Measurements from ENCODE around the gene RXRA.
A peak's percentile ranks its signal among the peaks of the same experiment; 100 is the strongest.

RXRA gene

DNA sequence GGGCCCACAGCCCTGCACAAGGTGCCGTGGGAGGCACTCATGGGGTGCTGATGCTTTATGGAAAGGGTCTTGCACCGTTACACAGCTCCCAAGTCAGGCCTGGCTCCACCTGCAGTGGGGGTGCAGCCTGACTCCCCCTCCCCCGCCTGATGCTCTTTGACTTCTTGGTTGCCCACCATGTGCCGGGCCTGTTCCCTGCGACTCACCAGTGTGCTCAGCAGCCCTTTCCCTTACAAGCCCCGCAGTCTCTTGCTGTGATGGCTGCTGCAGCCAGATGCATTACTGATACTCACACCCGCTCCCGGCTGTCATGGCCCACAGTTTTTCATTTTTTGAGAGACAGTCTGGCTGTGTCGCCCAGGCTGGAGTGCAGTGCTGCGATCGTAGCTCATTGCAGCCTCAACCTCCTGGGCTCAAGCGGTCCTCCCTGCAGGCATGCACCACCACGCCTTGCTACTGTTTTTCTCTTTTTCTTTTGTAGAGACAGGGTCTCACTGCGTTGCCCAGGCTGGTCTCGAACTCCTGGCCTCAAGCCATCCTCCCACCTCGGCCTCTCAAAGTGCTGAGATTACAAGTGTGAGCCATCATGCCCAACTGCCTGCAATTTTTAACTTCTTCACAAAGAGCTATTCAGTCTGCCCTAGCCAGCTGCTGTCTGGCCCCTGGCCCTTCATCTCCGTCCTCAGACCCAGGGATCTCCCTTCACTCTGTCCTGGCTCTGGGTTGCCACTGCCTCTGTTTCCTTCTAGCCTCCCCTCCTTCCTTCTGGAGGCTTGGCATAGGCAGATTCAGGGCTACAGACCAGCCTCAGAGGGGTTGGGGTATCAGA, 109.5 kb downstream of the RXRA start:
- DNase-seq (ENCODE audit: low read depth), result no peak

DNA sequence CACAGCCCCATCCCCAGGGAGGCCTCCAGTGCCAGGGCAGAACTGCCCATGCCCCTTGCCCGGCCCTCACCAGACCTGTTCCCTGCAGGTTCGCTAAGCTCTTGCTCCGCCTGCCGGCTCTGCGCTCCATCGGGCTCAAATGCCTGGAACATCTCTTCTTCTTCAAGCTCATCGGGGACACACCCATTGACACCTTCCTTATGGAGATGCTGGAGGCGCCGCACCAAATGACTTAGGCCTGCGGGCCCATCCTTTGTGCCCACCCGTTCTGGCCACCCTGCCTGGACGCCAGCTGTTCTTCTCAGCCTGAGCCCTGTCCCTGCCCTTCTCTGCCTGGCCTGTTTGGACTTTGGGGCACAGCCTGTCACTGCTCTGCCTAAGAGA, 110.1 kb downstream of the RXRA start:
- DNase-seq (ENCODE audit: low read depth), result no peak

GRCh38 chr9:134436911-134437310, 110.7 kb downstream of the RXRA start:
- no peak for DNase-seq (ENCODE audit: low read depth)

- no peak for DNase-seq (ENCODE audit: low read depth)
These were observed 111.3 kb downstream of the RXRA start for GRCh38 chr9:134437403-134438194.

- no peak for DNase-seq (ENCODE audit: low read depth)
These were observed 112.0 kb downstream of the RXRA start for GRCh38 chr9:134438195-134438788.

- no peak for DNase-seq (ENCODE audit: low read depth)
These were observed 113.1 kb downstream of the RXRA start for GRCh38 chr9:134439368-134439784.

DNA sequence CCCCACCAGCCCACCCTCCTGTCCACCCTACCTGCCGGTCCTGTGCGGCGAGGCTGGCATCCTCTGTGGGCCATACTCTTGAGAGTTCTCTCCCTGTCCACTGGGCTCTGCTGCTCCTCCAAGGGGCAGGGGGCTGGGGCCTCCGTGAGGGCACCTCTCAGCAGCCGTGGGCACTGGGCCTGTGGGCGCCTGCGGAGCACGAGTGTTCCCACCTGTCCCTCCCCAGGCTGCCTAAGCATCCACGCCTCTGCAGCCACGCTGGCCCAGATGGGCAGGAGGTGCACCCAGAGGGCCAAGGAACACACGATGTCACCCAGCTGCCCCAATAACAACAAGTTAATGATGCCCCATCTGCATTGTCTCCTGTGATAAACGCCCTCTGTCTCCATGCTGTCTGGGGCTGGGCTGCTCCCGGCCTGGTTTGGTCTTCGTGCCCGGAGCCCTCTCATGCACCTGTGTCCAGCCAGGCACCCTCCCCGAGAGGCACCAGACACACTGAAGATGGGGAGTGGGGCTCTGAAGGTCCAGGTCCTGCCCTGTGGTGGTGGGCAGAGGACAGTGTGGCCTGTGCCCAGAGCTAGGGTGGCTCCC, 114.5 kb downstream of the RXRA start:
- DNase-seq (ENCODE audit: low read depth), result no peak

GRCh38 chr9:134441227-134442084, 115.2 kb downstream of the RXRA start:
- DNase-seq (ENCODE audit: low read depth), result no peak

DNA sequence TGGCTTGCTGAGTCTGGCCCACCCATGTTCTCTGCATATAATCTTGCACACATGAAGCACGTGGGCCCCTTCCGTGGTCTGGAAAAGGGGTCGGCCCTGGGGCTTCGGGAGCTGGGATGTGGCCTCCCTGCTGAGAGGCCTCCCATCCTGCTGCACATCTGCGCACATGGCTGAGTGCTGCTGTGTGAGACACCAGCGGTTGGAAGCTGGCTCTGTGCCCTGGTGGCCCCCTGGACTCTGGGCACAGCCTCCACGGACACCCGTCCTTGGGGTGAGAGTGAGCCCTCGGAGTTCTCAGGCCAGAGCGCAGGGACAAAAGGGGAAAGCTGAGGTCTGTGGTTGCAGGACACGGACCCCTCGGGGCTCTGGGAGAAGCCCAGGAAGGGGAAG, 115.8 kb downstream of the RXRA start:
- no peak for DNase-seq (ENCODE audit: low read depth)

DNA sequence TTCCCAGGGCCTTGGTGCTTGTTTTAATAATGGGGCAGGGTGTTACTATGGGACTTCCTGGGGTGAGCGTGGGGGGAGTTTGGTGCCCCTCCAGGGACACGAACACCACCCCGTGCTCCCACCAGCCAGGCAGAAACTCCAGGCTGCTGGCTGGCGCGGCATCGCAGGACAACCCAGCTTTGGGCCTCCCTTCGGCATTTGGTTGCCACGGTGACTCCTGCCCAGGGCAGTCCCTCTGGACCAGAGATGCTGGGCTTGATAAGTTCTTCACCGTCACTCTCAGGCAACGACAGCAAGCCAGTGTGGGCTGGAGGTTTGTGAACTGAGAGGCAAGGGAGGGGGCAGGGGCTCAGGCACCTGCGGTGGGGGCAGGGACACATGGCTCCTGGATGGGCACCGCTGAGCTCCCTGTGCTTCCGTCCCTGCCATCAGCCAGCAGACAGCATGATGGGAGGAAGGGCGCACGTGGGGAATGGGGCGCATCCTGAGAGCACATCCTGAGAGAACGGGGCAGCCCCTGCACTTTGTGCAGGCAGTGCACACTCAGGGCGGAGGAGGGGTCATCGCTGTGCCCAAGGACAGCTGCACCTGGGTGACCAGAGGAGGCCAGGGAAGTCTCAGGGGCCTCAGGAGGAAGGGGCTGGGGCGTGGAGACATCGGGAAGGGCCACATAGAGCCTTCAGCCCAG, 116.4 kb downstream of the RXRA start:
- DNase-seq (ENCODE audit: low read depth), result no peak

DNA sequence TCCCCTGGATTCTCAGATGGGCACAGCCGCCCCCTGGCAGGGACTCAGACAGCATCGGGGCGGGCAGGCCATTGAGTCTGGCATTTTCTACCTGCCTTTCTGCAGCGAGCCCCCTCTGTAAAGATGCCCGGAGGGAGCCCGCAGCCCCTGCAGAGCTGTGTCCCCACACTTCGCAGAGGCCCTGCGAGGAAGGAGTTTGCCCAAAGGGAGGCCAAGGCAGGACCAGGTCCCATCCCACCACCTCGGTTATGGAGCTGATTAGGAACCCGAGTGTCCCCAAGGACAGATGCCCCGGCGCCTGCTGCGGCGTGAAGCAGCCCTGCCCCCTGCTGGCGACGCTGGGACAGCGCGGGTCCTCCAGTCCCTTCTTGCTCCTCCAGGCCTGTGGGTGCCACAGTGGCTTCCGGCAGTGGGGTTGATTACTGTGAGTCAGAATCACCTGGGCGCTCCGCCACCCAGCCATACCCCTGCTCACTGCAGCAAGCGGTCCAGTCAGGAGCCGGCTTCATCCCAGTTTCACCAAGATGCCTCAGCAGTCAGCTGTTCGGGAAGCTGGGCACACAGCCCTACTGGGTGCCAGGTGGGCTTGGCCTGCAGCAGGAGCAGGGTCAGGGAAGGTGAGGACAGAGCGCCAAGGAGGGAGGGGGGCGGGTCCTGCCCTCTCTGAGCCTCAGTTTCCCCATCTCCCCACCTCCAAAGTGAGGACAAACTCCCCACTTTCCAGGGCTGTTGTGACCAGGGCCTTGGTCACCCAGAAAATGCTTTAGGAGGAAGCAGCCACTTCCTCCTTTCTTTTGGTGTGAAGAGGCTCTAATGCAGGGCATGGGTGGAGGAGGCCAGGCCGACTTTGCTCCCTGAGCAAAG, 117.2 kb downstream of the RXRA start:
- peak; percentile 81 for DNase-seq (ENCODE audit: low read depth)

DNA sequence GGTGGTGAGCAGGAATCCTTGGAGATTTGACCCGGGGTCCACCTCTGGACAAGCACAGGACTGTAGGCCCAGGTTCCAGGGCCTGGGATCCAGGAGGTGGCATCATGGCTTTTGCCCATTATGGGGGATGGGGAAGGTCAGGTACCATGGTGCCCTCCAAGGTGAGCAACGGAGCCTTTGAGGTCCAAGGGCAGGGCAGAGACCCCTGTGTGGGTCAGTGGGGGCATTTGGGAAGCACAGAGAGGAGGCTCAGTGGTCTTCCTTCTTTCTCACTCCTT, 117.7 kb downstream of the RXRA start:
- DNase-seq (ENCODE audit: low read depth), result no peak

- DNase-seq (ENCODE audit: low read depth), result no peak
These were observed 118.7 kb downstream of the RXRA start for GRCh38 chr9:134445000-134445399.

DNA sequence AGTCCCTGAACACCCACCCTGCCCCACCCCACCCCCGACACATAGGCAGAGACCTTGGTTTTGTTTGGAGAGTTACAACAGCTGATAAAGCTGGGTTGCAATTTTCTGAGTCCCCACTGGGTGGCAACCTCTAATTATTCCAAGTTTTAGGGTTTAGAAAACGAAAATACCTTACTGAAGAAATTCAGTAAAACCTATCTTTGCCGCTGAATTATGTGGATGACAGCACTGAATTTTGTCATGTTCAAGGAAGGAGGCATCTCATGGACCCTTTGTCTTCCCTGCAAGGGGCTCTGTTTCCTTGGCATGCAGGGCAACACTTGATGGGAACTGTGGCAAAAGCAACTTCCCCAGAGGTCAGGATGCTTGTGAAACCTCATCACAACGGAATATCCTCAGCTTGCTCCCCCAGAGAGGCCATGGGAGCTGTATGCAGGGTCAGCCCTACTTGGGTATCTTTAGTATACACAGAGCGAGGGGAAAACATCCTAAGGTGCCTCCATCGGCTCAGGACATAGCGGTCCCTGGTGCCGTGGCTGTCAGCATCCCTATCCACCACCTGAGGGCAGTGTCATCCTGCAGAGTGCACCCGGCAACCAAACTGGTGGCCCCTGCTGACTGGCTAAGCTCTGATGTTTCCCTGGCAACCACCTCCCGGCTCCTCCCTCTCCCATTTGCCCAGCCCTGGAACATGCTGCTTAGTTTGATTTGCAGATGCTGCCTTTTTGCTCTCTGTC, 123.1 kb downstream of the RXRA start:
- peak; percentile 72 for DNase-seq (ENCODE audit: low read depth)

DNA sequence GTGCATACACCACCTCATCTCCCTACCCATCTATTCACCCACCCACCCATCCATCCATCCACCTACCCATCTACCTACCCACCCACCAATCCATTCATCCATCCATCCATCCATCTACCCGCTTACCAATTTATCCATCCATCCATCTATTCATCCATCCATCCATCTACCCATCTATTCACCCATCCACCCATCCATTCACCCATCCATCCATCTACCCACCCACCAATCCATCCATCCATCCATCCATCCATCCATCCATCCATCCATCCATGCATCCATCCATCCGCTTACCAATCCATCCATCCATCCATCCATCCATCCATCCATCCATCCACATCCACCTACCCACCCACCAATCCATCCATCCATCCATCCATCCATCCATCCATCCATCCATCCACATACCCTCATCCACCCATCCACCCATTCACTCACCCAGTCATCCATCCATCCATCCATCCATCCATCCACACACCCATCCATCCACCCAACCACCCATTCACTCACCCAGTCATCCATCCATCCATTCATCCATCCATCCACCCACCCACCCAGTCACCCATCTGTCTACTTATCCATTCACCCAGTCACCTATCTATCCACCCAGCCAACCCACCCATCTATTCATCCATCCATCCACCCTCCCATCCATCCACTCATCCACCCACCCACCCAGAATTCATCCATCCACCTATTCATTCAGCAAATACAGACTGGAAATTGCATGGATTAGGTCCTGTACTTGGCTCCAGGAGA, 125.6 kb downstream of the RXRA start:
- no peak for DNase-seq (ENCODE audit: low read depth)

- no peak for DNase-seq (ENCODE audit: low read depth)
These were observed 126.5 kb downstream of the RXRA start for GRCh38 chr9:134452728-134453127.

DNA sequence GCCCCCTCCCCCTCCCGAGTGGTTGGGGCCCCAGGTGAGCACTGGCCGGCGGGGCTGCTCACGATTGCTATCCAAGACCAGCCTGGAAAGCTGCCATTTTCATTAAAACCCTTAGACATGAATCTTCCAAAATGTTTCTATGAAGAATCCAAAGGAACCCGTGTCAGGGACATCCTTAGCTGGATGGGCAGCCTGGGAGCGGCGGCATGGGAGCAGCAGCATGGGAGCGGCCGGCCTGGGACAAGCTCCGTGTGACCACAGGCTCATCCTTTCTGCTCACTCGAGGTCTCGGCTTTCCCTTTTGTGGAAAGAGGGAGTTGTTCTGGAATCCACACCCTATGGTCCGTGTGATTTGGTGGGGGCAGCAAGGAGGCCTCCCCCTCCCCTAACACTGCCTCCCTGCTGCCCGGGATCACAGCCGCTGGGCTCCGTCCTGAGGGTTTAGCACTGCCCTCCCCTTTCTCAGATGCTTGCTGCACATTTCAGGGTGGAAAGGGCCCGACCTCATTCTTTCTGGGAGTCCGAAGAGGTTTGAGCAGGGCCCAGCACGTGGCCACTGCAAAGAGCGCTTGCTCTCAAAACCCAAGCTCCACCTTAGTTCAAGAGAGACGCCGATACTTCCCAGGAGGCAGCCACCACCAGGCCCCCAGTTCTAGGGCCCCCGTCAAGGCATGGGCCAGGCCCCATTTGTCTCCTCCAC, 127.7 kb downstream of the RXRA start:
- no peak for DNase-seq (ENCODE audit: low read depth)

DNA sequence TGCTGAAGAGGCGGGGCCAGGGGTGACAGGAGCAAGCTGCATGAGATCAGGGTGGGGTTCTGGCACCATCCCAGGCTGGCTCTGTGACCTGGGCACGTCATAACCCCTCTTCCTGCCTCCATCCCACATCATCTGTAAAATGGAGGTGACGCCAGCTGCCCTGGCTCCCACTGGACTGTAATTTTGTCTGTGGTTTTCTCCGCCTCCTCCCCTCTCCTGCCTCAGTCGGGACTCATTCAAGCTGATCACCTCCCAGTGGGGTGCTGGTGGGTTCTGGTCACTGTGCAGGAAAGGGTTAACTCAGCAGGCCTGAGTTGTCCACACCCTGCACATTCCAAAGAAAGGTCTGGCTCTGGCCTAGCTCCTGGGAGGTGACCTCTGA, 128.2 kb downstream of the RXRA start:
- no peak for DNase-seq (ENCODE audit: low read depth)
